WTC11 (cell line): Measurements from ENCODE around the gene ASIC3. TPM values are rescaled to one million over a fixed set of nuclear protein-coding genes. Genes with fewer than 3 reads are reported as not detected.
A peak's percentile ranks its signal among the peaks of the same experiment; 100 is the strongest.

Source experiments
- ATAC-seq: fragments of 200-7000 bp; cut with Tn5 transposase; 2 replicates; pipeline ENCODE4 v1.10.0; 2021; ENCODE audit warnings: mild to moderate bottlenecking, moderate library complexity
- CTCF ChIA-PET: fragments of 300-600 bp; sonication (Branson Sonifier 250); formaldehyde crosslinking; loops from one replicate; lab custom pipeline; 2021; ENCODE audit warnings: antibody characterized with exemption; lab: Charles Lee
- POLR2A ChIA-PET: fragments of 350-600 bp; sonication (Branson Sonifier 250); formaldehyde crosslinking; loops from one replicate; lab custom pipeline; 2021; ENCODE audit warnings: antibody characterized with exemption; lab: Charles Lee
- DNase-seq: peaks from one replicate; pipeline ENCODE4 v3.0.0; 2021; ENCODE audit warnings: low spot score
- H3K27ac Mint-ChIP-seq: 2 replicates; pipeline ENCODE4 v1.8.0; 2021; ENCODE audit warnings: mixed read lengths
- H3K27me3 Mint-ChIP-seq: 2 replicates; pipeline ENCODE4 v1.8.0; 2021; ENCODE audit warnings: low read depth, mild to moderate bottlenecking, moderate library complexity, mixed read lengths
- H3K36me3 Mint-ChIP-seq: 2 replicates; pipeline ENCODE4 v1.8.0; 2021; ENCODE audit warnings: mixed read lengths
- H3K4me1 Mint-ChIP-seq: 2 replicates; pipeline ENCODE4 v1.8.0; 2022; ENCODE audit warnings: mixed read lengths
- H3K4me3 Mint-ChIP-seq: 2 replicates; pipeline ENCODE4 v1.8.0; 2021; ENCODE audit warnings: mild to moderate bottlenecking, moderate library complexity, mixed read lengths
- H3K9me3 Mint-ChIP-seq: 2 replicates; pipeline ENCODE4 v1.8.0; 2021; ENCODE audit warnings: mixed read lengths
- ARID4B ChIP-seq: sonication (generic); formaldehyde crosslinking; IDR thresholded peaks from 2 replicates; pipeline ENCODE4 v1.8.0; 2023; ENCODE audit warnings: missing genetic modification reagents, mild to moderate bottlenecking, borderline replicate concordance
- ATF2 ChIP-seq: sonication (generic); formaldehyde crosslinking; IDR thresholded peaks from 2 replicates; pipeline ENCODE4 v1.8.1; 2022; ENCODE audit warnings: low read depth, missing genetic modification reagents, borderline replicate concordance
- ATF6 ChIP-seq: sonication (generic); formaldehyde crosslinking; IDR thresholded peaks from 2 replicates; pipeline ENCODE4 v1.8.1; 2023; ENCODE audit warnings: mild to moderate bottlenecking, missing genetic modification reagents
- ESRRA ChIP-seq: sonication (generic); formaldehyde crosslinking; IDR thresholded peaks from 2 replicates; pipeline ENCODE4 v1.8.1; 2022; ENCODE audit warnings: mild to moderate bottlenecking, missing genetic modification reagents, borderline replicate concordance
- ETV6 ChIP-seq: sonication (generic); formaldehyde crosslinking; IDR thresholded peaks from 2 replicates; pipeline ENCODE4 v1.8.1; 2022; ENCODE audit warnings: mild to moderate bottlenecking, missing genetic modification reagents
- JUN ChIP-seq: sonication (generic); formaldehyde crosslinking; IDR thresholded peaks from 2 replicates; pipeline ENCODE4 v1.8.0; 2023; ENCODE audit warnings: mild to moderate bottlenecking, missing genetic modification reagents
- NFATC4 ChIP-seq: fragments of 250-450 bp; sonication (Bioruptor Pico); IDR thresholded peaks from 2 replicates; pipeline ENCODE4 v1.9.0; 2021; ENCODE audit warnings: mild to moderate bottlenecking
- NFYB ChIP-seq: sonication (generic); formaldehyde crosslinking; conservative IDR thresholded peaks from 2 replicates; pipeline ENCODE4 v1.8.0; 2022; ENCODE audit warnings: low read depth, missing genetic modification reagents
- NR1H2 ChIP-seq: sonication (generic); formaldehyde crosslinking; IDR thresholded peaks from 2 replicates; pipeline ENCODE4 v1.9.0; 2021; ENCODE audit warnings: mild to moderate bottlenecking, moderate library complexity, missing genetic modification reagents
- SOX15 ChIP-seq: fragments of 250-450 bp; sonication (Bioruptor Pico); IDR thresholded peaks from 2 replicates; pipeline ENCODE4 v1.9.0; 2021; ENCODE audit warnings: mild to moderate bottlenecking
- ZBTB43 ChIP-seq: sonication (generic); formaldehyde crosslinking; IDR thresholded peaks from 2 replicates; pipeline ENCODE4 v1.8.1; 2023; ENCODE audit warnings: mild to moderate bottlenecking, missing genetic modification reagents
- ZNF232 ChIP-seq: sonication (generic); formaldehyde crosslinking; IDR thresholded peaks from 2 replicates; pipeline ENCODE4 v1.8.0; 2022; ENCODE audit warnings: mild to moderate bottlenecking, missing genetic modification reagents
- ZNF263 ChIP-seq: sonication (generic); formaldehyde crosslinking; IDR thresholded peaks from 2 replicates; pipeline ENCODE4 v1.8.1; 2022; ENCODE audit warnings: low read depth, mild to moderate bottlenecking, moderate library complexity, missing genetic modification reagents
- total RNA-seq: library from RNA; stranded (reverse); gene quantifications from 3 replicates; pipeline ENCODE4 v1.2.3, GENCODE V29; 2021

The ASIC3 gene
- total RNA-seq, 1 experiment from 2014 or later: 5.5 TPM

GRCh38 chr7:151076863-151077704 is 28.8 kb downstream of the ASIC3 start (continued):
- no peak for TF ChIP-seq ATF6 (CRISPR knock-in tag)
- no peak for TF ChIP-seq ARID4B (CRISPR knock-in tag)
- TF ChIP-seq ESRRA: no peak

GRCh38 chr7:151077705-151078232 is 29.4 kb downstream of the ASIC3 start:
- Mint-ChIP-seq H3K27me3 (no peaks in the 10 kb centered on the region), H3K27ac (no peak overlapping the region; the same call in 1 of the 2 replicates), H3K4me3 (peak overlapping the region; percentile 24), H3K36me3 (peaks cover 20% of the 10 kb centered on the region), H3K9me3 (no peaks in the 10 kb centered on the region), H3K4me1 (peaks cover 35% of the 10 kb centered on the region)
- DNase-seq (no peak), ATAC-seq (no peak)
- TF ChIP-seq SOX15 (CRISPR knock-in tag) (no peak), NFATC4 (CRISPR knock-in tag) (no peak), ETV6 (CRISPR knock-in tag) (no peak), ZBTB43 (CRISPR knock-in tag) (no peak), JUN (CRISPR knock-in tag) (no peak), NFYB (CRISPR knock-in tag) (no peak), NR1H2 (CRISPR knock-in tag) (no peak), ZNF232 (no peak), ZNF263 (CRISPR knock-in tag) (no peak), ATF2 (CRISPR knock-in tag) (no peak)
- ChIA-PET POLR2A (interaction anchor here (1.1 to 2.2 kb wide), 2 partner anchors 9 to 15 kb away, joined by 4 to 13 read pairs; no protein-coding TSS in a partner anchor), CTCF (interaction anchor here (0.6 to 4.8 kb wide), 13 partner anchors 8 to 90 kb away, joined by 3 to 64 read pairs (median 3); partner anchors contain the start of genes ABCB8 and AGAP3)
